Common myeloid progenitor, CD34-positive (primary cell): ENCODE measurements around the gene TBC1D1.

Experiments
- CTCF ChIA-PET: fragments of 350-600 bp; sonication (Branson Sonifier 250); formaldehyde crosslinking; loops from one replicate; lab custom pipeline; 2021; ENCODE audit warnings: antibody characterized with exemption; lab: Charles Lee
- POLR2A ChIA-PET: fragments of 350-600 bp; sonication (Branson Sonifier 250); formaldehyde crosslinking; loops from one replicate; lab custom pipeline; 2021; ENCODE audit warnings: antibody characterized with exemption; lab: Charles Lee
- DNase-seq, 3 donors: peaks; one replicate each; pipeline versions ENCODE4 v3.0.0 to v3.0.0-alpha.2; 2013
- H3K27ac ChIP-seq, 2 experiments: 1 replicate in 1 of 2; 2 replicates in 1 of 2; pipeline ENCODE4 v1.7.0; 2013; ENCODE audit warnings: inconsistent platforms in 2 of 2, low read length in 2 of 2, mild to moderate bottlenecking in 2 of 2, low read depth in 1 of 2, moderate library complexity in 1 of 2; ENCODE audit not compliant: severe bottlenecking in 2 of 2, insufficient read depth in 1 of 2, poor library complexity in 1 of 2
- H3K27me3 ChIP-seq, 5 experiments: replicated peaks in 2 of 5; 1 replicate in 3 of 5; 2 replicates in 2 of 5; pipeline versions ENCODE4 v1.6.1 to v1.7.0; 2013; ENCODE audit warnings: low read length in 4 of 5, mild to moderate bottlenecking in 2 of 5, moderate library complexity in 2 of 5, inconsistent platforms in 1 of 5; ENCODE audit not compliant: insufficient read depth in 5 of 5, control insufficient read depth in 4 of 5
- H3K36me3 ChIP-seq, 4 experiments: 1 replicate in 2 of 4; 2 replicates in 2 of 4; pipeline versions ENCODE4 v1.6.1 to v1.7.0; 2013; ENCODE audit warnings: low read length in 3 of 4, control low read depth in 1 of 4, mild to moderate bottlenecking in 1 of 4; ENCODE audit not compliant: control insufficient read depth in 4 of 4, insufficient read depth in 4 of 4
- H3K4me1 ChIP-seq, 4 experiments: 1 replicate in 3 of 4; 2 replicates in 1 of 4; pipeline versions ENCODE4 v1.6.1 to v1.7.1; 2013; ENCODE audit warnings: low read length in 3 of 4, mild to moderate bottlenecking in 3 of 4, control low read depth in 1 of 4, inconsistent platforms in 1 of 4, moderate library complexity in 1 of 4; ENCODE audit not compliant: control insufficient read depth in 4 of 4, insufficient read depth in 4 of 4; ENCODE audit errors: control extremely low read depth in 1 of 4
- H3K4me3 ChIP-seq, 7 experiments: 1 replicate in 4 of 7; 2 replicates in 3 of 7; pipeline versions ENCODE4 v1.5.1 to v1.7.0; 2013; ENCODE audit warnings: mild to moderate bottlenecking in 7 of 7, low read length in 6 of 7, moderate library complexity in 6 of 7, inconsistent platforms in 2 of 7, low read depth in 2 of 7, control low read depth in 1 of 7; ENCODE audit not compliant: insufficient read depth in 4 of 7, control insufficient read depth in 1 of 7; ENCODE audit errors: extremely low read depth in 1 of 7
- H3K9me3 ChIP-seq, 5 experiments: 1 replicate in 4 of 5; 2 replicates in 1 of 5; pipeline versions ENCODE4 v1.6.1 to v1.7.1; 2013; ENCODE audit warnings: low read length in 4 of 5, mild to moderate bottlenecking in 2 of 5, inconsistent platforms in 1 of 5, low read depth in 1 of 5, moderate library complexity in 1 of 5; ENCODE audit not compliant: control insufficient read depth in 4 of 5, insufficient read depth in 2 of 5; ENCODE audit errors: control extremely low read depth in 1 of 5
- WGBS: methylation state at CpG from one replicate; pipeline ENCODE4 v1.1.5; 2013; ENCODE audit not compliant: insufficient coverage; 5-methylcytosine and 5-hydroxymethylcytosine counted together

Gene TBC1D1

GRCh38 chr4:38049545-38050170, 158.8 kb downstream of the TBC1D1 start:
- no peaks in the 10 kb centered on the region for H3K4me1 ChIP-seq
- H3K27ac ChIP-seq: no peak overlapping the region
- H3K9me3 ChIP-seq: no peaks in the 10 kb centered on the region
- H3K36me3 ChIP-seq: peaks cover 4 to 60% (median 47%) of the 10 kb centered on the region in 4 experiments
- CTCF ChIA-PET: interaction anchor here (1.3 kb wide), 1 partner anchor 674 kb away, joined by 3 read pairs; no protein-coding TSS in a partner anchor
- POLR2A ChIA-PET: no interaction called here
- no peak for DNase-seq
- H3K4me3 ChIP-seq: no peak overlapping the region
- H3K27me3 ChIP-seq: no peaks in the 10 kb centered on the region
- 93% methylated on average over 11 of the region's 15 CpGs for WGBS

DNA sequence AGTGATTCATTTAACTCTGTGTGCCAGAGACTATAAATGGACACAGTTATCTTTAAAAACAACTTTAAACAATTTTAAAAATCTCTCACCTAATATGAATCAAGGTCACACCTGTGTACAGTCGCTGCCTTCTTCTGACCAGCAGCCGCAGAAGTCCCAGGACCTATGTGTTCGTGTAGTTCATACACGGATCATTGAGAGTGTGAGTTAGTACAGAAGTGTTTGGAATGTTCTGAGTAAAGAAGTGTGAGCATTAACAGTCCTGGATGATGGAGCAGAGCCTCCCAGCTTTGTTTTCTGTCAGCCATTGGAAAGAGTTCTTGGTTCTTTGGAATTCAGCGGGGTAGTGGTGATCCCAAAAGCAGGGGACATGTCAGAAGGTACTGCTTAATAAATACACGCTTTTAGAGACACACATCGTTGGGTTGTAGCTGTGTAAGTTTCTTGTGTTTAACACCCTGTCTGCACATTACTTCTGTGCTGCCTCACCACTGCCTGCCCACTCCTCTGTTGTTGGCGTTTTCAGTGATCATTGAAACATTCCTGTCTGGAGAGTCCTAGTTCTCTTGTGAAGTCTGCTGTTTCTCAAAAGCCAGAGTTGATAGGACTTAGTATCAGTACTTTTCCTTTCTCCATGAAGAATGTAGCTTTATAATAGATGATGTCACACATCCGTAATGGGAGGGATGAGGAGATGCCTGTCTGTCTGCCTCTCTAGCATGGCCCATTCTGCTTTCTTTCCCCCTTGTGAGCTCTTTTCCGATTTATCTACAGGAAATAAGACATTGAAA, 159.9 kb downstream of the TBC1D1 start:
- H3K27me3 ChIP-seq: no peaks in the 10 kb centered on the region
- H3K27ac ChIP-seq: no peak overlapping the region
- peaks cover 4 to 63% (median 45%) of the 10 kb centered on the region in 4 experiments for H3K36me3 ChIP-seq
- POLR2A ChIA-PET: interaction anchor here (0.8 kb wide), 1 partner anchor 659 kb away, joined by 3 read pairs; no protein-coding TSS in a partner anchor
- CTCF ChIA-PET: interaction anchor here (0.9 kb wide), 1 partner anchor 12 kb away, joined by 4 read pairs; no protein-coding TSS in a partner anchor
- 100% methylated on average over 9 of the region's 10 CpGs for WGBS
- no peak for DNase-seq
- H3K4me3 ChIP-seq: no peak overlapping the region
- peaks cover 0 to 10% (median 5%) of the 10 kb centered on the region in 4 experiments for H3K4me1 ChIP-seq
- H3K9me3 ChIP-seq: no peaks in the 10 kb centered on the region

- peak; percentile 22 to 75 (median 55) for DNase-seq
- CTCF ChIA-PET: interaction anchor here (1.3 to 2.0 kb wide), 4 partner anchors 11 to 676 kb away, joined by 3 to 5 read pairs (median 4); no protein-coding TSS in a partner anchor
- Histone ChIP-seq H3K27me3 (no peaks in the 10 kb centered on the region), H3K36me3 (peaks cover 9 to 64% (median 42%) of the 10 kb centered on the region in 4 experiments), H3K4me3 (no peak overlapping the region), H3K4me1 (peaks cover 0 to 13% (median 9%) of the 10 kb centered on the region in 4 experiments), H3K9me3 (no peaks in the 10 kb centered on the region), H3K27ac (no peak overlapping the region)
- POLR2A ChIA-PET: no interaction called here
- 44% methylated on average over 6 of the region's 8 CpGs for WGBS
Observed at GRCh38 chr4:38055566-38055965, 164.7 kb downstream of the TBC1D1 start.

GRCh38 chr4:38056011-38056685, 165.3 kb downstream of the TBC1D1 start:
- no peak overlapping the region for H3K4me3 ChIP-seq
- no peaks in the 10 kb centered on the region for H3K9me3 ChIP-seq
- ChIA-PET POLR2A (interaction anchor here (0.6 kb wide), 1 partner anchor 1788 kb away, joined by 3 read pairs; no protein-coding TSS in a partner anchor), CTCF (interaction anchor here (0.8 to 2.0 kb wide), 4 partner anchors 11 to 675 kb away, joined by 3 to 5 read pairs (median 4); no protein-coding TSS in a partner anchor)
- H3K4me1 ChIP-seq: peaks cover 0 to 13% (median 9%) of the 10 kb centered on the region in 4 experiments
- DNase-seq: peak in 2 of 3 donors; percentile 24 to 56
- WGBS: 42% methylated on average over 8 of the region's 10 CpGs
- no peak overlapping the region for H3K27ac ChIP-seq
- peaks cover 10 to 64% (median 37%) of the 10 kb centered on the region in 4 experiments for H3K36me3 ChIP-seq
- no peaks in the 10 kb centered on the region for H3K27me3 ChIP-seq

DNA sequence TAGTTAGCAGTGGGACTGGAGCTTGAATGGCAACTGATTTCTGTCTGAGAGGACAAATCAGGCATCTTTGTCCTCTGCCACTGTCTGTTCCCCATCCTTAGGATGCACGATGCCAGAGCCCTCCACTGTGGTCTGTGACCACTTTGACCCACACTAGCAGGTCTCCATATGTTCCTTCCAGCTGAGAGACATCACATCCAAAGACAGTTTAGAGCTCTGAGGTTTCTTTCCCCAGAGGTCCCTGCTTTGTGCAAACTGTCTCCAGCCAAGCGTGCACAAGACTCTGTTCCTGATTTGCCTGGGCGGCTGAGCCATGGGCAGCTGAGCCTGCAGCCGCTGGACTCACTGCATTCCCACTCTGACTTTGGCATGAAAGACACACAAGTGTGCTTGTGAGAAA, 167.3 kb downstream of the TBC1D1 start:
- ChIA-PET CTCF (interaction anchor here (0.9 to 1.5 kb wide), 3 partner anchors 16 to 674 kb away, joined by 3 to 4 read pairs (median 4); no protein-coding TSS in a partner anchor), POLR2A (no interaction called here)
- Histone ChIP-seq H3K4me3 (no peak overlapping the region), H3K27ac (no peak overlapping the region), H3K27me3 (no peaks in the 10 kb centered on the region), H3K9me3 (no peaks in the 10 kb centered on the region), H3K4me1 (peaks cover 0 to 17% (median 9%) of the 10 kb centered on the region in 4 experiments), H3K36me3 (peaks cover 13 to 57% (median 31%) of the 10 kb centered on the region in 4 experiments)
- DNase-seq: no peak
- WGBS: 84% methylated on average over 4 of the region's 4 CpGs

- Histone ChIP-seq H3K9me3 (no peaks in the 10 kb centered on the region), H3K4me1 (peaks cover 0 to 7% (median 2%) of the 10 kb centered on the region in 4 experiments), H3K27ac (no peak overlapping the region), H3K36me3 (peaks cover 10 to 41% (median 19%) of the 10 kb centered on the region in 4 experiments), H3K4me3 (no peak overlapping the region), H3K27me3 (no peaks in the 10 kb centered on the region)
- WGBS: 100% methylated on average over 1 of the region's 4 CpGs
- POLR2A ChIA-PET: no interaction called here
- CTCF ChIA-PET: interaction anchor here (1.4 to 8.0 kb wide), 5 partner anchors 8 to 669 kb away, joined by 4 to 47 read pairs (median 13); no protein-coding TSS in a partner anchor
- DNase-seq: no peak
Observed at GRCh38 chr4:38060829-38061431, 170.0 kb downstream of the TBC1D1 start.
